Measurements from ENCODE around the gene GPR32. TPM values are rescaled to one million over a fixed set of nuclear protein-coding genes. Genes with fewer than 3 reads are reported as not detected.
"Not testable (repeated sequence)": the region's sequence is repeated elsewhere in the genome, so short reads cannot be mapped to it uniquely, and the experiment has no call there.

The GPR32 gene
- total RNA-seq, 1 experiment from 2014 or later = not detected

GRCh38 chr19:50753879-50754278 is 16.4 kb upstream of the GPR32 start:
- Mint-ChIP-seq H3K4me3 (no peak overlapping the region), H3K9me3 (no peaks in the 10 kb centered on the region), H3K4me1 (no peaks in the 10 kb centered on the region), H3K36me3 (no peaks in the 10 kb centered on the region), H3K27me3 (ENCODE audit: low read depth) (peaks cover 16% of the 10 kb centered on the region), H3K27ac (no peak overlapping the region)
- CTCF ChIA-PET = interaction anchor here (0.6 to 1.8 kb wide), 5 partner anchors 29 to 216 kb away, joined by 3 to 6 read pairs (median 3); no protein-coding TSS in a partner anchor
- no peak for TF ChIP-seq ATF1 (CRISPR knock-in tag; IDR thresholded peaks at IDR 0.05)
- TF ChIP-seq ATF2 (CRISPR knock-in tag; IDR thresholded peaks at IDR 0.05; ENCODE audit: borderline replicate concordance, low read depth) = no peak
- no peak for TF ChIP-seq GTF2I (CRISPR knock-in tag; conservative IDR thresholded peaks at IDR 0.05)
- no peak for TF ChIP-seq IRF1 (CRISPR knock-in tag; IDR thresholded peaks at IDR 0.05)
- POLR2A ChIA-PET = no interaction called here
- ATAC-seq (no peak), DNase-seq (ENCODE audit: low spot score) (no peak)

GRCh38 chr19:50756244-50756643 is 14.0 kb upstream of the GPR32 start:
- H3K36me3 Mint-ChIP-seq; H3K4me3 Mint-ChIP-seq; H3K27ac Mint-ChIP-seq; POLR2A ChIA-PET; H3K9me3 Mint-ChIP-seq; H3K4me1 Mint-ChIP-seq; DNase-seq (ENCODE audit: low spot score); ATAC-seq: not testable (repeated sequence)
- H3K27me3 Mint-ChIP-seq (ENCODE audit: low read depth) = peaks cover 29% of the 10 kb centered on the region
- TF ChIP-seq GTF2I (CRISPR knock-in tag; conservative IDR thresholded peaks at IDR 0.05) = 0 out of 2 replicates have a peak, but pooled peaks have one; percentile 70
- CTCF ChIA-PET = interaction anchor here (1.0 kb wide), 1 partner anchor 32 kb away, joined by 3 read pairs; no protein-coding TSS in a partner anchor

- H3K27ac Mint-ChIP-seq; H3K4me3 Mint-ChIP-seq; ATAC-seq; CTCF ChIA-PET; POLR2A ChIA-PET; DNase-seq (ENCODE audit: low spot score); H3K9me3 Mint-ChIP-seq; H3K4me1 Mint-ChIP-seq; H3K36me3 Mint-ChIP-seq: not testable (repeated sequence)
- H3K27me3 Mint-ChIP-seq (ENCODE audit: low read depth) = peaks cover 29% of the 10 kb centered on the region
- 0 out of 2 replicates have a peak, but pooled peaks have one; percentile 21 for TF ChIP-seq ZNF121 (CRISPR knock-in tag; IDR thresholded peaks at IDR 0.05)
Observed at GRCh38 chr19:50757624-50758023, 12.6 kb upstream of the GPR32 start.

GRCh38 chr19:50759076-50759475 is 11.2 kb upstream of the GPR32 start:
- H3K4me1 Mint-ChIP-seq; ATAC-seq; POLR2A ChIA-PET; H3K27ac Mint-ChIP-seq; H3K4me3 Mint-ChIP-seq; H3K9me3 Mint-ChIP-seq; DNase-seq (ENCODE audit: low spot score); H3K36me3 Mint-ChIP-seq: not testable (repeated sequence)
- CTCF ChIA-PET = interaction anchor here (1.5 kb wide), 1 partner anchor 34 kb away, joined by 5 read pairs; no protein-coding TSS in a partner anchor
- peaks cover 27% of the 10 kb centered on the region for H3K27me3 Mint-ChIP-seq (ENCODE audit: low read depth)

- CTCF ChIA-PET = interaction anchor here (1.5 kb wide), 1 partner anchor 35 kb away, joined by 5 read pairs; no protein-coding TSS in a partner anchor
Observed at GRCh38 chr19:50759886-50760285, 10.4 kb upstream of the GPR32 start.

GRCh38 chr19:50761501-50761900 is 8.8 kb upstream of the GPR32 start:
- H3K4me3 Mint-ChIP-seq; DNase-seq (ENCODE audit: low spot score); H3K27ac Mint-ChIP-seq; H3K9me3 Mint-ChIP-seq; H3K4me1 Mint-ChIP-seq; POLR2A ChIA-PET; H3K36me3 Mint-ChIP-seq; ATAC-seq: not testable (repeated sequence)
- H3K27me3 Mint-ChIP-seq (ENCODE audit: low read depth) = peaks cover 32% of the 10 kb centered on the region
- CTCF ChIA-PET = interaction anchor here (0.6 to 1.7 kb wide), 3 partner anchors 168 to 847 kb away, joined by 3 to 7 read pairs (median 4); no protein-coding TSS in a partner anchor

More at GRCh38 chr19:50759886-50760285, 10.4 kb upstream of the GPR32 start:
- Mint-ChIP-seq H3K4me3 (no peak overlapping the region), H3K27ac (no peak overlapping the region), H3K27me3 (ENCODE audit: low read depth) (peaks cover 32% of the 10 kb centered on the region), H3K36me3 (peaks cover 6% of the 10 kb centered on the region), H3K4me1 (peaks cover 5% of the 10 kb centered on the region; the same call in 1 of the 2 replicates), H3K9me3 (peaks cover 10% of the 10 kb centered on the region)
- peak; percentile 93 for TF ChIP-seq USF2 (CRISPR knock-in tag; IDR thresholded peaks at IDR 0.05)
- TF ChIP-seq USF1 (CRISPR knock-in tag; IDR thresholded peaks at IDR 0.05) = peak; percentile 94
- TF ChIP-seq SOX15 (CRISPR knock-in tag; IDR thresholded peaks at IDR 0.05) = no peak
- TF ChIP-seq CDX4 (CRISPR knock-in tag; IDR thresholded peaks at IDR 0.05; ENCODE audit: borderline replicate concordance) = no peak
- peak; percentile 97 for TF ChIP-seq NFYB (CRISPR knock-in tag; conservative IDR thresholded peaks at IDR 0.05; ENCODE audit: low read depth)
- TF ChIP-seq JUN (CRISPR knock-in tag; IDR thresholded peaks at IDR 0.05) = no peak
- TF ChIP-seq MAX (CRISPR knock-in tag; IDR thresholded peaks at IDR 0.05) = no peak
- POLR2A ChIA-PET = no interaction called here
- ATAC-seq = no peak
- no peak for DNase-seq (ENCODE audit: low spot score)

- H3K4me3 Mint-ChIP-seq; H3K36me3 Mint-ChIP-seq; H3K4me1 Mint-ChIP-seq; H3K27ac Mint-ChIP-seq; H3K9me3 Mint-ChIP-seq; DNase-seq (ENCODE audit: low spot score); ATAC-seq; POLR2A ChIA-PET: not testable (repeated sequence)
- peaks cover 38% of the 10 kb centered on the region for H3K27me3 Mint-ChIP-seq (ENCODE audit: low read depth)
- CTCF ChIA-PET = interaction anchor here (0.9 to 1.5 kb wide), 3 partner anchors 39 to 207 kb away, joined by 3 to 6 read pairs (median 5); no protein-coding TSS in a partner anchor
Observed at GRCh38 chr19:50763521-50763920, 6.7 kb upstream of the GPR32 start.
